A549 (cell line): Measurements from ENCODE around the gene ATAD1. TPM values are rescaled to one million over a fixed set of nuclear protein-coding genes. Genes with fewer than 3 reads are reported as not detected.
"Not testable (repeated sequence)": the region's sequence is repeated elsewhere in the genome, so short reads cannot be mapped to it uniquely, and the experiment has no call there.

Experiments used
- ATAC-seq, 2 experiments: fragments of 200-7000 bp in 1 of 2; fragments of >200 bp in 1 of 2; cut with Nextera tagmentation in 1 of 2; cut with Tn5 transposase in 1 of 2; 3 replicates each; pipeline versions ENCODE4 v1.8.0 to v1.9.1; 2018 to 2020; ENCODE audit warnings: mild to moderate bottlenecking in 1 of 2, moderate library complexity in 1 of 2
- CTCF ChIA-PET: fragments of 300-600 bp; sonication (Branson Sonifier 250); formaldehyde crosslinking; extraction: SDS; loops from one replicate; lab custom pipeline; 2021; ENCODE audit warnings: antibody characterized with exemption, inconsistent platforms; lab: Yijun Ruan, JAX
- POLR2A ChIA-PET: fragments of 350-600 bp; formaldehyde crosslinking; extraction: SDS; loops from one replicate; lab custom pipeline; 2021; ENCODE audit warnings: antibody characterized with exemption, inconsistent platforms; lab: Yijun Ruan, JAX
- DNase-seq, 2 experiments: peaks; one replicate each; pipeline versions ENCODE4 v3.0.0 to v3.0.0-alpha.2; 2011 to 2016; ENCODE audit warnings: low read depth in 1 of 2, low spot score in 1 of 2
- FAIRE-seq: peaks from 2 replicates; lab custom pipeline; 2011; peaks lifted over from hg19 to GRCh38; lab: Jason Lieb, UNC
- H3K27ac ChIP-seq, 2 experiments: fragments of >200 bp; sonication (Bioruptor Twin); formaldehyde crosslinking; 3 replicates each; pipeline ENCODE4 v1.5.1; 2016 to 2017
- H3K4me1 ChIP-seq: fragments of >200 bp; sonication (Bioruptor Twin); formaldehyde crosslinking; 3 replicates; pipeline ENCODE4 v1.6.1; 2016
- H3K4me2 ChIP-seq: fragments of >200 bp; sonication (Bioruptor Twin); formaldehyde crosslinking; 3 replicates; pipeline ENCODE4 v1.6.1; 2016
- H3K4me3 ChIP-seq: fragments of >200 bp; sonication (Bioruptor Twin); formaldehyde crosslinking; 3 replicates; pipeline ENCODE4 v1.5.1; 2016
- H3K9me3 ChIP-seq: fragments of >200 bp; sonication (Bioruptor Twin); formaldehyde crosslinking; 3 replicates; pipeline ENCODE4 v1.6.1; 2016
- CBX8 ChIP-seq: fragments of 200-600 bp; sonication (generic); IDR thresholded peaks from 2 replicates; pipeline ENCODE4 v1.6.1; 2016
- CEBPB ChIP-seq, 2 experiments: fragments of >200 bp in 1 of 2; sonication (Bioruptor Twin) in 1 of 2; formaldehyde crosslinking in 1 of 2; IDR thresholded peaks; 2 replicates each; pipeline ENCODE4 v1.6.1; 2012 to 2016
- HOXB5 ChIP-seq: fragments of 250-450 bp; sonication (Bioruptor Pico); IDR thresholded peaks from 2 replicates; pipeline ENCODE4 v1.5.0; 2020; ENCODE audit warnings: mild to moderate bottlenecking, moderate library complexity
- MAFK ChIP-seq: fragments of 450-650 bp; IDR thresholded peaks from 2 replicates; pipeline ENCODE4 v1.6.1; 2014; ENCODE audit not compliant: partially characterized antibody
- MAZ ChIP-seq: fragments of 150-350 bp; IDR thresholded peaks from 2 replicates; pipeline ENCODE4 v1.6.1; 2014; ENCODE audit warnings: antibody characterized with exemption, low read depth, low read length, borderline replicate concordance
- RAD21 ChIP-seq, 2 experiments: fragments of >200 bp in 1 of 2; sonication (Bioruptor Twin) in 1 of 2; formaldehyde crosslinking in 1 of 2; IDR thresholded peaks in 1 of 2; conservative IDR thresholded peaks in 1 of 2; 2 replicates in 1 of 2; 3 replicates in 1 of 2; pipeline ENCODE4 v1.6.1; 2012 to 2018; ENCODE audit warnings: inconsistent platforms in 1 of 2
- RNF2 ChIP-seq: fragments of 200-600 bp; sonication (generic); IDR thresholded peaks from 2 replicates; pipeline ENCODE4 v1.6.1; 2016; ENCODE audit warnings: low read depth, mild to moderate bottlenecking, antibody characterized with exemption, moderate library complexity, borderline replicate concordance
- SMC3 ChIP-seq: fragments of >200 bp; sonication (Bioruptor Twin); formaldehyde crosslinking; IDR thresholded peaks from 3 replicates; pipeline ENCODE4 v1.6.1; 2018; ENCODE audit warnings: inconsistent platforms
- WGBS: methylation state at CpG from one replicate; pipeline ENCODE4 v1.1.6; 2017; ENCODE audit errors: missing lambda C conversion rate; 5-methylcytosine and 5-hydroxymethylcytosine counted together
- polyA plus RNA-seq, 4 experiments: library from polyadenylated mRNA; depleted of rRNA in 3 of 4; stranded (reverse); fragments of >200 nt; fragmentation: RNase III in 1 of 4; extraction: RNeasy Plus Mini Kit Qiagen cat#74134 plus additional on column Dnase treatment in 1 of 4; gene quantifications; 2 replicates in 3 of 4; 3 replicates in 1 of 4; pipeline ENCODE4 v1.2.3, GENCODE V29; 2011 to 2017
- TF ChIP-seq, protein P1 (sequence below): fragments of >200 bp; sonication (Bioruptor Twin); formaldehyde crosslinking; IDR thresholded peaks from 3 replicates; pipeline ENCODE4 v1.5.1; 2016
- TF ChIP-seq, protein P2 (sequence below): fragments of 250-450 bp; sonication (Bioruptor Pico); IDR thresholded peaks from 2 replicates; pipeline ENCODE4 v1.5.0; 2021; ENCODE audit warnings: mild to moderate bottlenecking, moderate library complexity, borderline replicate concordance

The ATAD1 gene
- polyA plus RNA-seq, 2 of the 4 experiments (the other 2 are of a cell fraction), result 32.3 to 94.8 TPM

DNA sequence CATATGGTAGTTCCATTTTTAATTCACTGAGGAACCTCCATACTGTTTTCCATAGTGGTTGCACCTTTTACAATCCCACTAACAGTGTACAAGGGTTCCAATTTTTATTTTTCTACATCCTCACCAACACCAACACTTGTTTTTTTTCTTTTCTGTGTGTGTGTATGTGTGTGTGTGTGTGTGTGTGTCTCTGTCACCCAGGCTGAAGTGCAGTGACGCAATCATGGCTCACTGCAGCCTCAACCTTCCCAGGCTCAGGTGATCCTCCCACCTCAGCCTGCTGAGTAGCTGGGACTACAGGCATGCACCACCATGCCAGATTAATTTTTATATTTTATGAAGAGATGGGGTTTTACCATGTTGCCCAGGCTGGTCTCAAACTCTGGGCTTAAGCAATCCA lies 79.8 kb downstream of the ATAD1 start:
- H3K4me1 ChIP-seq, result peaks cover 19% of the 10 kb centered on the region
- POLR2A ChIA-PET, DNase-seq, H3K4me3 ChIP-seq, H3K4me2 ChIP-seq, H3K9me3 ChIP-seq, H3K27ac ChIP-seq, ATAC-seq, FAIRE-seq: not testable (repeated sequence)
- WGBS, result 86% methylated on average over 1 of the region's 1 CpG
- CTCF ChIA-PET, result interaction anchor here (0.6 to 3.9 kb wide), 2 partner anchors 13 to 204 kb away, joined by 3 to 15 read pairs; no protein-coding TSS in a partner anchor
- TF ChIP-seq CEBPB (IDR thresholded peaks at IDR 0.05), result peak in 1 of 2 experiments; percentile 29; a peak in 1 of 4 replicates

DNA sequence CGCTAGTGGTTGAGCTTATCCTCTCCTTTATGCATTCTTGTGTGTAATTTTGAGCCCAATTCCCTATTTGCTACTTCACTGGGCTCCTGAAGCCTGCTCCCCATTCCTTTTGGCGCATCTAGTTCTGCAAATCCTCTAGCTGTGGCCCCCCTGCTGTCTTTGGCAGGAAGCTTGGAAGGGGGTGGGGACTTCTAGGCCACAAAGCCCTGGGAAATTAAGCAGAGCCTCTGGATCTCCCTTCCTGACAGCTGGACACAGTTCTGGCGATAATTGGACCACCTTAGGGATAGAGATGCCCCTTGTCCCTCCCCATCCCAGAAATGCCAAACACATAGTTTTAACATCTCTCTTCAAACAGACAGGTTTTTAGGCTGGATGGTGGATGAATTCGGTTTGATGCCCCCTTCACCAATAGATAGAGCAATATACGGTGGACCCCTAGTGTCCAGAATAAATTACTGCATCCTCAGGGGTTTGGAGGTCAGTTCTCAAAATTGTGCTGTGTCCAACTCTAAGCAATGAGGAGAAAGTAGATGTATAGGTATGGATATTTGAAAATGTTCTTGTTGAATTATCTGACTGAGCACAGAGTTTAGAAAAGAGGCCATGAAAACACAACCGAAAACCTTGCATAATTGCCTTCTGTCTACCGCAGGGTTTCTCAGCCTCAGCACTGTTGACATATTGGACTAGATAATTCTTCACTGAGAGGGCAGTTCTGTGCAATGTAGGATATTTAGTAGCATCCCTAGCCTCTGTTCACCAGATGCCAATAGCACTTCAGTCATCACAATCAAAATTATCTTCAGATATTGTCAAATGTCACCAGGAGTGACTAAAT lies 82.8 kb downstream of the ATAD1 start:
- no peak overlapping the region for H3K4me3 ChIP-seq
- H3K4me2 ChIP-seq, result peak overlapping the region; percentile 39; the same call in 2 of the 3 replicates
- TF ChIP-seq, protein P1, sequence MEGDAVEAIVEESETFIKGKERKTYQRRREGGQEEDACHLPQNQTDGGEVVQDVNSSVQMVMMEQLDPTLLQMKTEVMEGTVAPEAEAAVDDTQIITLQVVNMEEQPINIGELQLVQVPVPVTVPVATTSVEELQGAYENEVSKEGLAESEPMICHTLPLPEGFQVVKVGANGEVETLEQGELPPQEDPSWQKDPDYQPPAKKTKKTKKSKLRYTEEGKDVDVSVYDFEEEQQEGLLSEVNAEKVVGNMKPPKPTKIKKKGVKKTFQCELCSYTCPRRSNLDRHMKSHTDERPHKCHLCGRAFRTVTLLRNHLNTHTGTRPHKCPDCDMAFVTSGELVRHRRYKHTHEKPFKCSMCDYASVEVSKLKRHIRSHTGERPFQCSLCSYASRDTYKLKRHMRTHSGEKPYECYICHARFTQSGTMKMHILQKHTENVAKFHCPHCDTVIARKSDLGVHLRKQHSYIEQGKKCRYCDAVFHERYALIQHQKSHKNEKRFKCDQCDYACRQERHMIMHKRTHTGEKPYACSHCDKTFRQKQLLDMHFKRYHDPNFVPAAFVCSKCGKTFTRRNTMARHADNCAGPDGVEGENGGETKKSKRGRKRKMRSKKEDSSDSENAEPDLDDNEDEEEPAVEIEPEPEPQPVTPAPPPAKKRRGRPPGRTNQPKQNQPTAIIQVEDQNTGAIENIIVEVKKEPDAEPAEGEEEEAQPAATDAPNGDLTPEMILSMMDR, result peak; percentile 89
- TF ChIP-seq MAZ (no peak), SMC3 (peak; percentile 92), RNF2 (no peak), MAFK (peak; percentile 19), RAD21 (conservative IDR thresholded peaks at IDR 0.05 in 1 of 2, IDR thresholded peaks at IDR 0.05 in 1 of 2) (peak; percentile 94)
- TF ChIP-seq, all 56 proteins: peak for 4
- DNase-seq (peak; percentile 41 to 50), FAIRE-seq (peak; percentile 84), ATAC-seq (peak; percentile 91 to 96)
- CTCF ChIA-PET, result interaction anchor here (0.6 to 4.8 kb wide), 32 partner anchors 8 to 776 kb away, joined by 3 to 33 read pairs (median 4); partner anchors contain the start of genes MINPP1 and PAPSS2
- H3K4me1 ChIP-seq, result peaks cover 11% of the 10 kb centered on the region
- POLR2A ChIA-PET, result interaction anchor here (0.7 kb wide), 2 partner anchors 152 to 231 kb away, joined by 4 read pairs; no protein-coding TSS in a partner anchor
- H3K9me3 ChIP-seq, result no peaks in the 10 kb centered on the region
- 35% methylated on average over 7 of the region's 7 CpGs for WGBS
- peak overlapping the region in 1 of 2 experiments; percentile 42; a peak in 4 of 6 replicates for H3K27ac ChIP-seq

DNA sequence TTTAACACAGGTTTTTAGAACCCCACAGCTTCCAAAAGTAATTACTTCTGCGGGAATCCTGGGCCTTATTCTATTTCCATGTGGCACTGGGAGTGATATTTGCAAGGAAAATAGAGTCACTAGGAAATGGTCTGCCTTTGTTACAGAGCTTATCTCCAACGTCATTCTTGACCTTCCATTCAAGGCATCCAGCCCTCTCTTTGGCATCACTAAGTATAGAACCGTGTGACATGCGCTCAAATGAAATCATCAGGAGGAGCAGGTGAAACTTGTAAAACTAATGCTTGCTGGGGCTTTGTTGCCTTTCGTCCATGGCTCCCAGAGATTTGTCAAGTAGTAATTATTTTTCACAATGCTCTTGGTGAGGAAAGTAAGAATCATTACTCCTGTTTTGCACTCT lies 84.9 kb downstream of the ATAD1 start:
- H3K4me1 ChIP-seq, result peaks cover 7% of the 10 kb centered on the region
- FAIRE-seq, result no peak
- 68% methylated on average over 5 of the region's 5 CpGs for WGBS
- TF ChIP-seq CBX8, result no peak
- no peak for TF ChIP-seq MAZ
- TF ChIP-seq RNF2, result no peak
- TF ChIP-seq, protein P2, sequence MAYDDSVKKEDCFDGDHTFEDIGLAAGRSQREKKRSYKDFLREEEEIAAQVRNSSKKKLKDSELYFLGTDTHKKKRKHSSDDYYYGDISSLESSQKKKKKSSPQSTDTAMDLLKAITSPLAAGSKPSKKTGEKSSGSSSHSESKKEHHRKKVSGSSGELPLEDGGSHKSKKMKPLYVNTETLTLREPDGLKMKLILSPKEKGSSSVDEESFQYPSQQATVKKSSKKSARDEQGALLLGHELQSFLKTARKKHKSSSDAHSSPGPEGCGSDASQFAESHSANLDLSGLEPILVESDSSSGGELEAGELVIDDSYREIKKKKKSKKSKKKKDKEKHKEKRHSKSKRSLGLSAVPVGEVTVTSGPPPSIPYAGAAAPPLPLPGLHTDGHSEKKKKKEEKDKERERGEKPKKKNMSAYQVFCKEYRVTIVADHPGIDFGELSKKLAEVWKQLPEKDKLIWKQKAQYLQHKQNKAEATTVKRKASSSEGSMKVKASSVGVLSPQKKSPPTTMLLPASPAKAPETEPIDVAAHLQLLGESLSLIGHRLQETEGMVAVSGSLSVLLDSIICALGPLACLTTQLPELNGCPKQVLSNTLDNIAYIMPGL (CRISPR knock-in tag), result no peak
- TF ChIP-seq, protein P1, result no peak
- no peak for TF ChIP-seq HOXB5 (CRISPR knock-in tag)
- no peak for DNase-seq
- H3K4me2 ChIP-seq, result no peak overlapping the region
- CTCF ChIA-PET, result interaction anchor here (1.0 to 4.8 kb wide), 11 partner anchors 7 to 199 kb away, joined by 3 to 33 read pairs (median 12); partner anchors contain the start of gene PAPSS2
- POLR2A ChIA-PET, result no interaction called here
- H3K9me3 ChIP-seq, result no peaks in the 10 kb centered on the region
- no peak for ATAC-seq
- H3K27ac ChIP-seq, result no peak overlapping the region
- H3K4me3 ChIP-seq, result no peak overlapping the region
